IMR-90 (cell line): Measurements from ENCODE around the gene RCE1. TPM values are rescaled to one million over a fixed set of nuclear protein-coding genes. Genes with fewer than 3 reads are reported as not detected.

Experiments used
- ATAC-seq: fragments of 200-7000 bp; cut with Tn5 transposase; 2 replicates; pipeline ENCODE4 v1.9.1; 2020; ENCODE audit warnings: low read depth, mild to moderate bottlenecking, moderate library complexity
- BruUV-seq: library from RNA; stranded (reverse); fragments of 400-500 nt; replicated peaks from 2 replicates; lab custom pipeline; 2021; lab: Mats Ljungman, UMichigan
- CTCF ChIA-PET: fragments of 300-600 bp; formaldehyde crosslinking; extraction: SDS; loops from one replicate; lab custom pipeline; 2021; ENCODE audit warnings: antibody characterized with exemption; lab: Yijun Ruan, JAX
- POLR2A ChIA-PET: fragments of 300-600 bp; sonication (Branson Sonifier 250); formaldehyde crosslinking; loops from one replicate; lab custom pipeline; 2022; ENCODE audit warnings: antibody characterized with exemption; ENCODE audit not compliant: unreplicated experiment; lab: Charles Lee
- DNase-seq: peaks from one replicate; pipeline ENCODE4 v3.0.0; 2013
- H2AFZ ChIP-seq: replicated peaks from 2 replicates; pipeline ENCODE3; 2013; ENCODE audit warnings: low read length, mild to moderate bottlenecking; ENCODE audit not compliant: poor library complexity
- H2AK5ac ChIP-seq: 2 replicates; pipeline ENCODE4 v1.6.1; 2013; ENCODE audit warnings: low read depth, low read length, inconsistent platforms
- H2AK9ac ChIP-seq: replicated peaks from 2 replicates; pipeline ENCODE3; 2013; ENCODE audit warnings: mild to moderate bottlenecking, low read depth, low read length, moderate library complexity; ENCODE audit not compliant: poor library complexity
- H2BK120ac ChIP-seq: 2 replicates; pipeline ENCODE4 v1.6.1; 2013; ENCODE audit warnings: low read depth, low read length, inconsistent platforms
- H2BK15ac ChIP-seq: 3 replicates; pipeline ENCODE4 v1.6.1; 2013; ENCODE audit warnings: low read depth, low read length, inconsistent platforms
- H2BK20ac ChIP-seq: 2 replicates; pipeline ENCODE4 v1.6.1; 2013; ENCODE audit warnings: low read depth, mild to moderate bottlenecking, inconsistent platforms, low read length, moderate library complexity
- H2BK5ac ChIP-seq: 2 replicates; pipeline ENCODE4 v1.6.1; 2013; ENCODE audit warnings: mild to moderate bottlenecking, low read depth, low read length, inconsistent platforms; ENCODE audit not compliant: poor library complexity, severe bottlenecking
- H3K14ac ChIP-seq: replicated peaks from 2 replicates; pipeline ENCODE4 v1.6.1; 2013; ENCODE audit warnings: low read depth, low read length, inconsistent platforms
- H3K18ac ChIP-seq: 2 replicates; pipeline ENCODE4 v1.6.1; 2013; ENCODE audit warnings: low read depth, low read length, control low read depth
- H3K23ac ChIP-seq: 2 replicates; pipeline ENCODE4 v1.6.1; 2013; ENCODE audit warnings: low read depth, low read length, inconsistent platforms
- H3K27ac ChIP-seq: 2 replicates; pipeline ENCODE4 v1.5.1; 2013; ENCODE audit warnings: mild to moderate bottlenecking, control low read depth, low read length; ENCODE audit not compliant: insufficient read depth
- H3K27me3 ChIP-seq: 2 replicates; pipeline ENCODE4 v1.6.1; 2013; ENCODE audit warnings: low read length; ENCODE audit not compliant: control insufficient read depth, insufficient read depth
- H3K36me3 ChIP-seq: 2 replicates; pipeline ENCODE4 v1.6.1; 2013; ENCODE audit warnings: low read length, mixed read lengths; ENCODE audit not compliant: control insufficient read depth, insufficient read depth
- H3K4ac ChIP-seq: 2 replicates; pipeline ENCODE4 v1.6.1; 2013; ENCODE audit warnings: low read depth, low read length, inconsistent platforms
- H3K4me1 ChIP-seq: 2 replicates; pipeline ENCODE4 v1.6.1; 2013; ENCODE audit warnings: low read length, mixed read lengths; ENCODE audit not compliant: control insufficient read depth, insufficient read depth
- H3K4me2 ChIP-seq: 2 replicates; pipeline ENCODE4 v1.6.1; 2013; ENCODE audit warnings: low read depth, mild to moderate bottlenecking, control low read depth, low read length, moderate library complexity
- H3K4me3 ChIP-seq: 2 replicates; pipeline ENCODE4 v1.5.1; 2013; ENCODE audit warnings: low read depth, mild to moderate bottlenecking, control low read depth, low read length, moderate library complexity; ENCODE audit not compliant: insufficient read depth
- H3K56ac ChIP-seq: 2 replicates; pipeline ENCODE4 v1.6.1; 2013; ENCODE audit warnings: low read length, inconsistent platforms; ENCODE audit not compliant: insufficient read depth; ENCODE audit errors: extremely low read depth
- H3K79me1 ChIP-seq, 2 experiments: 2 replicates each; pipeline ENCODE4 v1.6.1; 2013; ENCODE audit warnings: low read length in 2 of 2, inconsistent platforms in 1 of 2, low read depth in 1 of 2
- H3K9ac ChIP-seq: 2 replicates; pipeline ENCODE4 v1.6.1; 2013; ENCODE audit warnings: low read depth, low read length, control low read depth
- H3K9me1 ChIP-seq: 2 replicates; pipeline ENCODE4 v1.6.1; 2013; ENCODE audit warnings: low read length, inconsistent platforms; ENCODE audit not compliant: insufficient read depth
- H3K9me3 ChIP-seq: 2 replicates; pipeline ENCODE4 v1.6.1; 2013; ENCODE audit warnings: low read length; ENCODE audit not compliant: control insufficient read depth, insufficient read depth
- H4K20me1 ChIP-seq: 2 replicates; pipeline ENCODE4 v1.6.1; 2013; ENCODE audit warnings: low read length, inconsistent platforms; ENCODE audit not compliant: insufficient read depth
- H4K5ac ChIP-seq: 2 replicates; pipeline ENCODE4 v1.6.1; 2013; ENCODE audit warnings: mild to moderate bottlenecking, low read depth, low read length, control low read depth
- H4K8ac ChIP-seq, 2 experiments: 2 replicates each; pipeline ENCODE4 v1.6.1; 2013; ENCODE audit warnings: low read depth in 2 of 2, low read length in 2 of 2, control low read depth in 1 of 2, inconsistent platforms in 1 of 2
- H4K91ac ChIP-seq: 2 replicates; pipeline ENCODE4 v1.6.1; 2013; ENCODE audit warnings: low read depth, low read length, inconsistent platforms; ENCODE audit not compliant: insufficient read depth
- CEBPB ChIP-seq: IDR thresholded peaks from 2 replicates; pipeline ENCODE4 v1.6.1; 2012; ENCODE audit warnings: low read depth, low read length, improper control_type of control experiment
- CHD1 ChIP-seq: IDR thresholded peaks from 2 replicates; pipeline ENCODE4 v1.6.1; 2012; ENCODE audit warnings: low read depth, low read length, improper control_type of control experiment
- MAZ ChIP-seq: IDR thresholded peaks from 2 replicates; pipeline ENCODE4 v1.6.1; 2012; ENCODE audit warnings: low read depth, mild to moderate bottlenecking, low read length, improper control_type of control experiment, moderate library complexity, borderline replicate concordance
- NFE2L2 ChIP-seq: fragments of 150-350 bp; IDR thresholded peaks from 2 replicates; pipeline ENCODE4 v1.6.1; 2016; ENCODE audit warnings: low read depth, mild to moderate bottlenecking, low read length
- POLR2A ChIP-seq: IDR thresholded peaks from 2 replicates; pipeline ENCODE4 v1.6.1; 2012; ENCODE audit warnings: mild to moderate bottlenecking, low read depth, low read length
- RCOR1 ChIP-seq: IDR thresholded peaks from 2 replicates; pipeline ENCODE4 v1.6.1; 2012; ENCODE audit warnings: mild to moderate bottlenecking, low read length, improper control_type of control experiment; ENCODE audit not compliant: insufficient replicate concordance
- SMC3 ChIP-seq: fragments of 150-350 bp; IDR thresholded peaks from 2 replicates; pipeline ENCODE4 v1.6.1; 2016; ENCODE audit warnings: low read depth, mild to moderate bottlenecking, antibody characterized with exemption, low read length, moderate library complexity
- WGBS, 2 experiments: methylation state at CpG; one replicate each; pipeline versions ENCODE4 v1.1.5 to v1.1.7; 2013; ENCODE audit warnings: missing lambda C conversion rate in 2 of 2; ENCODE audit not compliant: insufficient read length in 1 of 2; ENCODE audit errors: extremely low coverage in 2 of 2; 5-methylcytosine and 5-hydroxymethylcytosine counted together
- dilution Hi-C: fragments of 300-500 bp; cut with HindIII; formaldehyde crosslinking; loops from one replicate; pipeline ENCODE4 v1.14.3; 2018; ENCODE audit warnings: low sequenced_read_pairs; ENCODE audit not compliant: unreplicated experiment
- in situ Hi-C: fragments of 300-500 bp; cut with MboI; formaldehyde crosslinking; loops from 3 replicates; pipeline ENCODE4 v1.14.3; 2019; ENCODE audit warnings: low sequenced_read_pairs, inconsistent platforms, mixed read lengths
- intact Hi-C: fragments of 100-400 bp; cut with micrococcal nuclease; formaldehyde crosslinking; loops from 2 replicates; pipeline ENCODE4 v1.10.0; 2022
- polyA plus RNA-seq, 3 experiments: library from polyadenylated mRNA; depleted of rRNA; stranded (reverse); fragments of >200 nt; gene quantifications; 2 replicates each; pipeline ENCODE4 v1.2.3, GENCODE V29; 2012; ENCODE audit warnings: low replicate concordance in 1 of 3
- total RNA-seq: library from RNA; depleted of rRNA; stranded (reverse); fragments of >200 nt; gene quantifications from 2 replicates; pipeline ENCODE4 v1.2.3, GENCODE V29; 2012
- TF ChIP-seq, protein P1 (sequence below): fragments of 150-350 bp; IDR thresholded peaks from 2 replicates; pipeline ENCODE4 v1.6.1; 2017; ENCODE audit warnings: mild to moderate bottlenecking, antibody characterized with exemption, low read length, low read depth

RCE1 gene
- total and polyA plus RNA-seq, 2 of the 4 experiments (the other 2 are of a cell fraction) = 6.6 to 19.4 TPM

- in situ Hi-C loops (no loop called here), dilution Hi-C loops (no loop called here), intact Hi-C loops (no loop called here)
- Histone ChIP-seq H3K56ac (no peak overlapping the region), H2AK9ac (peak overlapping the region; percentile 56), H3K36me3 (no peaks in the 10 kb centered on the region), H3K9ac (no peak overlapping the region), H4K91ac (0 out of 2 replicates have a peak overlapping the region, but pooled peaks have one; percentile 10), H4K8ac (peak overlapping the region in 1 of 2 experiments; percentile 32; a peak in 1 of 4 replicates), H3K23ac (0 out of 2 replicates have a peak overlapping the region, but pooled peaks have one; percentile 33), H3K27ac (no peak overlapping the region), H3K18ac (no peak overlapping the region; the same call in 1 of the 2 replicates), H3K4ac (peak overlapping the region; percentile 38; the same call in 1 of the 2 replicates), H2BK20ac (peak overlapping the region; percentile 34; the same call in 1 of the 2 replicates), H3K9me3 (no peaks in the 10 kb centered on the region), H3K79me1 (peaks cover 0 to 16% of the 10 kb centered on the region in 2 experiments; a peak in 2 of 4 replicates), H2BK5ac (no peak overlapping the region), H3K9me1 (peaks cover 5% of the 10 kb centered on the region), H2BK120ac (peak overlapping the region; percentile 52; the same call in 1 of the 2 replicates), H3K4me1 (peaks cover 43% of the 10 kb centered on the region), H3K4me2 (no peak overlapping the region), H3K14ac (peak overlapping the region; percentile 50; the same call in 1 of the 2 replicates), H2BK15ac (no peak overlapping the region; the same call in 2 of the 3 replicates), H3K27me3 (no peaks in the 10 kb centered on the region), H2AFZ (no peak overlapping the region), H2AK5ac (peak overlapping the region; percentile 71), H4K20me1 (no peaks in the 10 kb centered on the region), H3K4me3 (no peak overlapping the region), H4K5ac (0 out of 2 replicates have a peak overlapping the region, but pooled peaks have one; percentile 6)
- CTCF ChIA-PET = no interaction called here
- 59% methylated on average over 4 of the region's 7 CpGs; no CpG with 5 or more reads in 1 of the 2 experiments for WGBS, 2 experiments
- BruUV-seq = no TSS peak
- no peak for TF ChIP-seq NFE2L2
- no peak for TF ChIP-seq MAZ
- no peak for TF ChIP-seq POLR2A
- TF ChIP-seq CEBPB = no peak
- no peak for TF ChIP-seq CHD1
- no peak for TF ChIP-seq SMC3
- TF ChIP-seq, protein P1, sequence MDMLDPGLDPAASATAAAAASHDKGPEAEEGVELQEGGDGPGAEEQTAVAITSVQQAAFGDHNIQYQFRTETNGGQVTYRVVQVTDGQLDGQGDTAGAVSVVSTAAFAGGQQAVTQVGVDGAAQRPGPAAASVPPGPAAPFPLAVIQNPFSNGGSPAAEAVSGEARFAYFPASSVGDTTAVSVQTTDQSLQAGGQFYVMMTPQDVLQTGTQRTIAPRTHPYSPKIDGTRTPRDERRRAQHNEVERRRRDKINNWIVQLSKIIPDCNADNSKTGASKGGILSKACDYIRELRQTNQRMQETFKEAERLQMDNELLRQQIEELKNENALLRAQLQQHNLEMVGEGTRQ = no peak
- TF ChIP-seq RCOR1 = no peak
- no peak for ATAC-seq
- no peak for DNase-seq
- POLR2A ChIA-PET = no interaction called here
Observed at GRCh38 chr11:66879000-66879399, 35.8 kb downstream of the RCE1 start.
